NB4 (cell line): ENCODE data around the gene PREP.

Experiments
- DNase-seq: peaks from one replicate; pipeline ENCODE4 v3.0.0; 2010; ENCODE audit warnings: low read depth
- H3K4me3 ChIP-seq: one replicate; pipeline ENCODE4 v1.5.1; 2011; ENCODE audit warnings: mild to moderate bottlenecking, low read depth, low read length, moderate library complexity
- MYC ChIP-seq: IDR thresholded peaks from 2 replicates; pipeline ENCODE4 v1.6.1; 2011; ENCODE audit warnings: low read depth, low read length
- POLR2A ChIP-seq: IDR thresholded peaks from 2 replicates; pipeline ENCODE4 v1.6.1; 2011; ENCODE audit warnings: mild to moderate bottlenecking; ENCODE audit not compliant: insufficient read length; ENCODE audit errors: extremely low read depth
- TF ChIP-seq, protein P1 (sequence below): IDR thresholded peaks from one replicate; pipeline ENCODE4 v1.5.1; 2012; ENCODE audit warnings: low read depth, low read length
- TF ChIP-seq, protein P2 (sequence below): IDR thresholded peaks from 2 replicates; pipeline ENCODE4 v1.6.1; 2011; ENCODE audit warnings: low read depth, low read length

The PREP gene

DNA sequence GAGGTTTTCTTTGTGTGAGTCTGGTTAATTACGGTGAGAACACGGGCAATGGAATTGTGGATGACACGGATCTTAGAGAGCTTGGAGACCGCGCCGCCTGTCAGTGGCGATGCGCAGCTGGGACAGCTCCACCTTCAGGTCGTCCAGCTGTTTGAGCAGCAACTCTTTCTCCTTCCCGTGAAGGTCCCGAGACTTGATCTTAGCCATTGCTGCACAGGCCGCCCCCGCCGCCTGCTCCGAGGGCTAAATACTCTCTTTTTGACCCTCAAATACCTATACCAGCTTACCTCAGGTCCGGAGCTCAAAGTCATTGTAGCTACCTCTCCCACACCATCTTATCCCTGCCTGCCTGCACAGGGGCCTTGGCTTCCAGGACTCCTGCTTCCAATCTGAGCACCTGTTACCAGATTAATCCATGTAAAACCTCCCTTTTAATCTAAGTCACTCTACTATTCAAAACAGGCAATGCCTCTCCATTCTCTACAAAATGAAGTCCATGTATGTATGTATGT, 100.2 kb downstream of the PREP start:
- H3K4me3 ChIP-seq, result no peak overlapping the region
- DNase-seq, result no peak
- TF ChIP-seq, protein P1, sequence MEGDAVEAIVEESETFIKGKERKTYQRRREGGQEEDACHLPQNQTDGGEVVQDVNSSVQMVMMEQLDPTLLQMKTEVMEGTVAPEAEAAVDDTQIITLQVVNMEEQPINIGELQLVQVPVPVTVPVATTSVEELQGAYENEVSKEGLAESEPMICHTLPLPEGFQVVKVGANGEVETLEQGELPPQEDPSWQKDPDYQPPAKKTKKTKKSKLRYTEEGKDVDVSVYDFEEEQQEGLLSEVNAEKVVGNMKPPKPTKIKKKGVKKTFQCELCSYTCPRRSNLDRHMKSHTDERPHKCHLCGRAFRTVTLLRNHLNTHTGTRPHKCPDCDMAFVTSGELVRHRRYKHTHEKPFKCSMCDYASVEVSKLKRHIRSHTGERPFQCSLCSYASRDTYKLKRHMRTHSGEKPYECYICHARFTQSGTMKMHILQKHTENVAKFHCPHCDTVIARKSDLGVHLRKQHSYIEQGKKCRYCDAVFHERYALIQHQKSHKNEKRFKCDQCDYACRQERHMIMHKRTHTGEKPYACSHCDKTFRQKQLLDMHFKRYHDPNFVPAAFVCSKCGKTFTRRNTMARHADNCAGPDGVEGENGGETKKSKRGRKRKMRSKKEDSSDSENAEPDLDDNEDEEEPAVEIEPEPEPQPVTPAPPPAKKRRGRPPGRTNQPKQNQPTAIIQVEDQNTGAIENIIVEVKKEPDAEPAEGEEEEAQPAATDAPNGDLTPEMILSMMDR, result no peak
- TF ChIP-seq POLR2A, result no peak

DNA sequence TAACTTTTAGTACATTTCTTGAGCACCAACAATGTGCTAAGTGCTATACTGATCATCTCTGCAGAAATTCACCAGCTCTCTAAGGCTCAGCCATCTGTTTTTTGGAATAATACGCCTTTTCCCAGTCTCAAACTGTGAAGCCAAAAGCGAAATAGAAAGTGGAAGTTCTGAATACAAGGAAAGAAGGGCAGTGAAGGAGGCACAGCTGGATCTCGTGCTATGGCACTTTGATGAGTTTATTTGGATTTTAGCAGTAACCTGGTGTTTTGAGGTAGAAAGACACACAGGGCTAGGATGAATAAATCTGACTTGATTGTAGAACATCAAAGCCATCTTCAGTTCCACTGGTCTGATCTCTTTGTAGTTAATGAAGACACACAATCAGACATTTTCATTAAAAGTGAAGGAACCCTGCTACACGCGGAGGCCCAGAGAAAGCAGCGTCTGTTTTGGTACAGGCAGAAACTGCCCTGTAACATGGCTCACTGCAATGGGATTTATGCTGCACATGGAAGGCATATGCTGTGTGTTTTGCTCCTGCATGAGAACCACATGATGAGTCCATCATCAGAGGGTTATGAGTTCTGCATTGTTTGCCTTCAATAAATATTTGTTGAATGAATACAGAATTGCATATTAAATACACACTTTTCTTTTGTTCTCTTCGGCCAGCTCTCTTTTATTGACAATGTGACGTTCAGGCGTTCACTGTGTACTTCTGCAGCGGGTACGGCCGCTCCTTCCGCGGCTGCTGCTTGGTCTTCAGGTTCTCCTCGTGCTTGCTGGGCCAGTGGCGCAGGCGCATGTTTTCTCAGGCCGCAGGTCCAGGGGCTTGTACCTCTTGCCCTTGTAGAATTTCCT, 100.9 kb downstream of the PREP start:
- TF ChIP-seq POLR2A (no peak), MYC (no peak)
- TF ChIP-seq, protein P2, sequence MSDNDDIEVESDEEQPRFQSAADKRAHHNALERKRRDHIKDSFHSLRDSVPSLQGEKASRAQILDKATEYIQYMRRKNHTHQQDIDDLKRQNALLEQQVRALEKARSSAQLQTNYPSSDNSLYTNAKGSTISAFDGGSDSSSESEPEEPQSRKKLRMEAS, result no peak
- TF ChIP-seq, protein P1, result no peak

DNA sequence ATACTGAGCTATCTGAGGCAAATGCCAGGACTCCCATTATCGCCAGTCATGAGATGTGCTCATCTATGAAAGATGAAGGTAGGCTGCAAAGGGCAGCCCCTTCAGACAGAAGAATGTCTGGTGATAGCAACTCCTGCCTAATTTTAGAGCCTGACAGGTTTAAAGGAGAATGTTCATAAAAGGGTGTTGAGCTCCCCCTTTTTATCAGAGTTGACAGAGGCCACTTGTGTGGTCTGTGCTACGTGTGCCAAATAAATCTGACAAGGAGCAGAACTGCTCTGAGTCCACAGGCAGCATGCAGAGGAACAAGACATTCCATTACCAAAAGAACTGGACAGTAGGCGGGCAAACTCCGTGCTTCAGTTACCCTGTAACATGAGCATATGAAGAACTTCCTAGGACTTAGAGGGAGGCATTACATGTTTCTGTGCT, 101.8 kb downstream of the PREP start:
- TF ChIP-seq POLR2A (no peak), MYC (no peak)
- TF ChIP-seq, protein P2, result no peak
- TF ChIP-seq, protein P1, result no peak
- H3K4me3 ChIP-seq, result no peak overlapping the region
- no peak for DNase-seq

More for the DNA sequence above, 100.9 kb downstream of the PREP start:
- H3K4me3 ChIP-seq, result no peak overlapping the region
- DNase-seq, result no peak

DNA sequence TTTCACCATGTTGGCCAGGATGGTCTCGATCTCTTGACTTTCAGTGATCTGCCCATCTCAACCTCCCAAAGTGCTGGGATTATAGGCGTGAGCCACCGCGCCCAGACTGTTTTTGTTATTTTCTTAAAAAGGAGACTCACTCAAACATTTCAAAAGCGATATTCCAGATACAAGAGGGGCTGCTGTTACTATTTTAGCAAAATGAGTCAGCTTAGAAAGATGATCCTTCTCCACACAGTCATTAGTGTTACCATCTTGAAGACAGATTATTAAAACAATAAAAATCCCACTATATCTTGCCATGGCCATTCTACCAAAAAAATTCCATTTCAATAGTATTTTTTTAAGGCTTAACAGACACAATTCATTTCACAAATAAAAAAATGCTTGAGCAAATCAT, 102.8 kb downstream of the PREP start:
- no peak overlapping the region for H3K4me3 ChIP-seq

DNA sequence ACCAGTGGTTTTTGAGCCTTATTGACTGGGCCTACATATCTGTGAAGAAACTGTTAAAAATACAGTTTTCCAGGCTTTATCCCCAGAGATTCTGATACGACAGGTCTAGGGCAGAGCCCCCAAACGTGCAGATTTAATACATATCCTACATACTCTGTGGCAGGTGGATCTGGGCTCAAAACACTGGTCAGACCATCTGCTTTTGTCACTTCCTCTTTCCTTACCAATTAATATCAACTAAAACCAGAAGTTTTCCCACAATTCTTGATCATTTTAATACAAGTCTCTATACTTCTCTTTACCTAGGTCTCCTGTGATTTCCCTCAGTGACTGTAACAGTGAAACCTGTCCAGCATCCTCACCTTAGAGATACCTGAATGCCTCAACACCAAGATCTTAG, 108.8 kb downstream of the PREP start:
- no peak overlapping the region for H3K4me3 ChIP-seq

More for the DNA sequence above, 102.8 kb downstream of the PREP start:
- TF ChIP-seq, protein P2, result no peak
- TF ChIP-seq, protein P1, result no peak
- no peak for TF ChIP-seq POLR2A
- no peak for TF ChIP-seq MYC
- DNase-seq, result no peak

More for the DNA sequence above, 108.8 kb downstream of the PREP start:
- TF ChIP-seq, protein P1, result no peak
- TF ChIP-seq POLR2A (no peak), MYC (no peak)
- TF ChIP-seq, protein P2, result no peak
- no peak for DNase-seq
